Keratinocyte (primary cell): ENCODE measurements around the gene RAI14.

Source experiments
- CTCF ChIP-seq, 3 experiments: IDR thresholded peaks in 1 of 3; conservative IDR thresholded peaks in 1 of 3; optimal IDR thresholded peaks in 1 of 3; 2 replicates in 2 of 3; 3 replicates in 1 of 3; pipeline versions ENCODE3 to v1.5.1; 2011; ENCODE audit warnings: low read length in 3 of 3, mild to moderate bottlenecking in 3 of 3, moderate library complexity in 2 of 3, control low read depth in 1 of 3, inconsistent platforms in 1 of 3; ENCODE audit not compliant: insufficient read depth in 2 of 3; ENCODE audit errors: extremely low read depth in 1 of 3
- EZH2 ChIP-seq: IDR thresholded peaks from one replicate; pipeline ENCODE4 v1.6.1; 2012; ENCODE audit warnings: inconsistent platforms, mild to moderate bottlenecking, low read length, moderate library complexity

GRCh38 chr5:34627794-34628193 is 28.3 kb upstream of the RAI14 start:
- no peak for TF ChIP-seq CTCF (optimal IDR thresholded peaks at IDR 0.05 in 1 of 3, IDR thresholded peaks at IDR 0.05 in 1 of 3, conservative IDR thresholded peaks at IDR 0.05 in 1 of 3; ENCODE audit: extremely low read depth in 1 of 3, insufficient read depth in 2 of 3, low read length in 3 of 3)
- TF ChIP-seq EZH2, result no peak
